Endothelial cell of umbilical vein (primary cell): Measurements from ENCODE around the gene THEM5. TPM values are rescaled to one million over a fixed set of nuclear protein-coding genes. Genes with fewer than 3 reads are reported as not detected.

Source experiments
- BruUV-seq: library from RNA; stranded (reverse); fragments of 400-500 nt; replicated peaks from 2 replicates; lab custom pipeline; 2021; lab: Mats Ljungman, UMichigan
- CTCF ChIA-PET: fragments of 300-600, 350-600 bp; sonication (Branson Sonifier 250); formaldehyde crosslinking; loops from one replicate; lab custom pipeline; 2021; ENCODE audit warnings: antibody characterized with exemption, inconsistent platforms; lab: Charles Lee
- POLR2A ChIA-PET: fragments of 300-600, 350-600 bp; sonication (Branson Sonifier 250); formaldehyde crosslinking; loops from one replicate; lab custom pipeline; 2021; ENCODE audit warnings: antibody characterized with exemption, inconsistent platforms; lab: Charles Lee
- DNase-seq: peaks from one replicate; pipeline ENCODE4 v3.0.0-alpha.2; 2011; ENCODE audit warnings: low read depth, low spot score
- FAIRE-seq: peaks from 2 replicates; lab custom pipeline; 2011; peaks lifted over from hg19 to GRCh38; lab: Jason Lieb, UNC
- H2AFZ ChIP-seq: 2 replicates; pipeline ENCODE4 v1.6.0; 2012; ENCODE audit warnings: low read depth, low read length, control low read depth, inconsistent platforms
- H3K27ac ChIP-seq: 2 replicates; pipeline ENCODE4 v1.5.1; 2011; ENCODE audit warnings: low read depth, mild to moderate bottlenecking, control low read depth, low read length, moderate library complexity; ENCODE audit not compliant: insufficient read depth
- H3K27me3 ChIP-seq, 2 experiments: 2 replicates each; pipeline versions ENCODE4 v1.6.0 to v1.6.1; 2011; ENCODE audit warnings: low read length in 2 of 2, mixed read lengths in 1 of 2; ENCODE audit not compliant: control insufficient read depth in 2 of 2, insufficient read depth in 2 of 2
- H3K36me3 ChIP-seq, 2 experiments: 2 replicates in 1 of 2; 3 replicates in 1 of 2; pipeline ENCODE4 v1.5.1; 2011; ENCODE audit warnings: low read length in 2 of 2, mild to moderate bottlenecking in 1 of 2, moderate library complexity in 1 of 2; ENCODE audit not compliant: control insufficient read depth in 2 of 2, insufficient read depth in 2 of 2; ENCODE audit errors: extremely low read depth in 1 of 2
- H3K4me1 ChIP-seq: 3 replicates; pipeline ENCODE4 v1.5.1; 2011; ENCODE audit warnings: mild to moderate bottlenecking, low read length; ENCODE audit not compliant: control insufficient read depth, insufficient read depth; ENCODE audit errors: extremely low read depth
- H3K4me2 ChIP-seq: 2 replicates; pipeline ENCODE4 v1.6.1; 2011; ENCODE audit warnings: low read length, control low read depth, mixed read lengths; ENCODE audit not compliant: insufficient read depth
- H3K4me3 ChIP-seq, 3 experiments: fragments of 200-600 bp in 1 of 3; sonication (generic), shearing (Covaris generic) in 1 of 3; replicated peaks in 1 of 3; 2 replicates each; pipeline ENCODE4 v1.5.1; 2011 to 2016; ENCODE audit warnings: control low read depth in 3 of 3, low read length in 3 of 3, mild to moderate bottlenecking in 2 of 3, inconsistent platforms in 1 of 3, low read depth in 1 of 3, moderate library complexity in 1 of 3; ENCODE audit not compliant: insufficient read depth in 1 of 3
- H3K79me2 ChIP-seq: 2 replicates; pipeline ENCODE4 v1.6.0; 2012; ENCODE audit warnings: low read length, inconsistent platforms; ENCODE audit not compliant: control insufficient read depth, insufficient read depth
- H3K9ac ChIP-seq: replicated peaks from 2 replicates; pipeline ENCODE3; 2011; ENCODE audit warnings: low read length, control low read depth; ENCODE audit not compliant: insufficient read depth; ENCODE audit errors: extremely low read depth
- H3K9me1 ChIP-seq: replicated peaks from 3 replicates; pipeline ENCODE4 v1.6.0; 2011; ENCODE audit warnings: mild to moderate bottlenecking, low read length; ENCODE audit not compliant: control insufficient read depth, insufficient read depth; ENCODE audit errors: extremely low read depth
- H3K9me3 ChIP-seq: replicated peaks from 2 replicates; pipeline ENCODE4 v1.5.1; 2012; ENCODE audit warnings: low read length, inconsistent platforms; ENCODE audit not compliant: control insufficient read depth, insufficient read depth
- H4K20me1 ChIP-seq: replicated peaks from 2 replicates; pipeline ENCODE3; 2011; ENCODE audit warnings: mild to moderate bottlenecking, low read length; ENCODE audit not compliant: control insufficient read depth, insufficient read depth; ENCODE audit errors: extremely low read depth
- EZH2 ChIP-seq: IDR thresholded peaks from 2 replicates; pipeline ENCODE4 v1.6.1; 2012; ENCODE audit warnings: borderline replicate concordance, low read depth, mild to moderate bottlenecking, moderate library complexity, low read length, inconsistent platforms; ENCODE audit not compliant: severe bottlenecking
- FOS ChIP-seq: IDR thresholded peaks from 2 replicates; pipeline ENCODE4 v1.6.1; 2011; ENCODE audit warnings: mild to moderate bottlenecking, low read length, moderate library complexity, borderline replicate concordance; ENCODE audit not compliant: insufficient read depth
- GATA2 ChIP-seq: IDR thresholded peaks from 2 replicates; pipeline ENCODE4 v1.7.0; 2011; ENCODE audit warnings: low read depth, mild to moderate bottlenecking, moderate library complexity, mixed read lengths, low read length; ENCODE audit not compliant: insufficient read length, insufficient read depth
- JUN ChIP-seq: IDR thresholded peaks from 2 replicates; pipeline ENCODE4 v1.6.1; 2011; ENCODE audit warnings: borderline replicate concordance, low read depth; ENCODE audit not compliant: insufficient read length, insufficient read depth
- MYC ChIP-seq: IDR thresholded peaks from one replicate; pipeline ENCODE4 v1.6.1; 2011; ENCODE audit warnings: mild to moderate bottlenecking, low read depth, low read length
- POLR2A ChIP-seq: IDR thresholded peaks from 2 replicates; pipeline ENCODE4 v1.6.1; 2012; ENCODE audit warnings: low read depth, mild to moderate bottlenecking, control low read depth, low read length
- POLR2AphosphoS5 ChIP-seq: IDR thresholded peaks from 2 replicates; pipeline ENCODE4 v1.6.1; 2012; ENCODE audit warnings: low read depth, mild to moderate bottlenecking, control low read depth, low read length, moderate library complexity; ENCODE audit not compliant: insufficient read depth
- dilution Hi-C: fragments of 300-500 bp; cut with MboI; formaldehyde crosslinking; loops from one replicate; pipeline ENCODE4 v1.15.0; 2019; ENCODE audit warnings: low sequenced_read_pairs; ENCODE audit not compliant: extremely low pct_ligation_motif_present
- intact Hi-C: fragments of 100-400 bp; cut with micrococcal nuclease; formaldehyde crosslinking; loops from one replicate; pipeline ENCODE4 v1.10.0; 2022
- polyA plus RNA-seq, 4 experiments: library from polyadenylated mRNA; depleted of rRNA in 3 of 4; stranded (reverse) in 3 of 4; unstranded in 1 of 4; fragments of >200 nt; gene quantifications; 2 replicates each; pipeline versions ENCODE4 v1.2.1 to v1.2.3, GENCODE V29; 2011 to 2012; ENCODE audit warnings: missing spikeins in 1 of 4
- total RNA-seq: library from RNA; stranded (reverse); gene quantifications from 2 replicates; pipeline ENCODE4 v1.2.3, GENCODE V29; 2021
- TF ChIP-seq, protein P1 (sequence below): IDR thresholded peaks from 2 replicates; pipeline ENCODE4 v1.6.1; 2011; ENCODE audit not compliant: insufficient read depth, insufficient read length
- TF ChIP-seq, protein P2 (sequence below), 2 donors: IDR thresholded peaks; 1 replicate in 1 of 2; 2 replicates in 1 of 2; pipeline ENCODE4 v1.5.1; 2011; ENCODE audit warnings: low read length in 2 of 2, mild to moderate bottlenecking in 2 of 2, moderate library complexity in 2 of 2, control low read depth in 1 of 2, inconsistent platforms in 1 of 2, low read depth in 1 of 2; ENCODE audit not compliant: insufficient read depth in 1 of 2; ENCODE audit errors: extremely low read depth in 1 of 2

Gene THEM5
- total and polyA plus RNA-seq, 2 donors (not counting 3 experiments of a cell fraction or from before 2014, with no cell fraction given): not detected

DNA sequence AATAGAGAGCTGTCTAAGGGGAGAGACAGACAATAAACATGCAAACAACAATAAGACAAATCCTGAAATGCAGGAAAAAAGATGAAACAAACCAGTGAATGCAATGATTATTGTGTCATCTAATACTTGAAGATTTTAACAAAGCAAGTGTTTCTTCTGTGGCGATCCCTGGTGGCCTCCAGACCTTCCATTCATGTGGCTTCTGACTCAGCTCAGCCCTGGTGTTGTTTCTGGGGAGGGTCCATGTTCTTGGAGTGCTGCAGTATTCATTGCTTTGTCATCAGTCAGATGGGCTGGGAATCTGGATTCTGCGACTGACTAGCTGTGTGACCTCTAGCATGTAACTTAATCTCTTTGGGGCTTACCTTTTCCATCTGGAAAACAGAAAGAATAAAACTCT lies 12.4 kb downstream of the THEM5 start:
- no peak overlapping the region for H3K27ac ChIP-seq
- DNase-seq (peak; percentile 66), FAIRE-seq (peak; percentile 99)
- no peak overlapping the region for H3K4me2 ChIP-seq
- H3K9me1 ChIP-seq: no peaks in the 10 kb centered on the region
- no peaks in the 10 kb centered on the region for H4K20me1 ChIP-seq
- no peak overlapping the region for H3K9ac ChIP-seq
- H3K9me3 ChIP-seq: no peaks in the 10 kb centered on the region
- BruUV-seq: no TSS peak
- ChIA-PET POLR2A (no interaction called here), CTCF (interaction anchor here (1.1 kb wide), 1 partner anchor 161 kb away, joined by 3 read pairs; no protein-coding TSS in a partner anchor)
- peaks cover 7 to 12% of the 10 kb centered on the region in 2 experiments for H3K27me3 ChIP-seq
- H2AFZ ChIP-seq: no peak overlapping the region
- intact Hi-C loops: loop anchor here (1.0 kb wide), 1 partner anchor 12 kb away; no protein-coding TSS in a partner anchor
- no peaks in the 10 kb centered on the region for H3K36me3 ChIP-seq
- dilution Hi-C loops: no loop called here
- H3K4me1 ChIP-seq: peaks cover 12% of the 10 kb centered on the region
- H3K79me2 ChIP-seq: no peaks in the 10 kb centered on the region
- no peak overlapping the region for H3K4me3 ChIP-seq
- peak; percentile 90 for TF ChIP-seq FOS
- TF ChIP-seq POLR2AphosphoS5: peak; percentile 43
- TF ChIP-seq MYC: no peak
- no peak for TF ChIP-seq POLR2A
- no peak for TF ChIP-seq EZH2
- no peak for TF ChIP-seq JUN

DNA sequence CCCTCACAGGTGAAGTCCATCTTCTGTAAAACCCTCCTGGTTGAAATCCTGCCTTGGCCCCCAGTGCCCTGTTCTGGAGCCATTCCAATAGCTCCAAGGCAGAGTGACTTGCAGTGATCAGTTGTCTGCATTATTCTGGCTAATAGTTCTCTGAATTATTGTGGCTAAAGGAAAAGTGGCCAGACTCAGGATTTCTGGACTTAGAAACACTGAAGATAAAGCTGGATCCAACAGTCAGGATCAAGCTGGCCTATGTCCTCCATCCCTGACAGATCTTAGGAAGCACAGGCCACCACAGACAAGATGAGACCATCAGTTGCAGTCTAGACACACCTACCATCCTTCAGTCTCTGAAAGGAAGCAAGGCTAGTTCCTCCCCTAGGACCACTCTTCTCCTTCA lies 13.1 kb downstream of the THEM5 start:
- intact Hi-C loops: no loop called here
- FAIRE-seq: peak; percentile 33

More for the DNA sequence above, 13.1 kb downstream of the THEM5 start:
- peaks cover 7 to 12% of the 10 kb centered on the region in 2 experiments for H3K27me3 ChIP-seq
- ChIA-PET POLR2A (no interaction called here), CTCF (interaction anchor here (1.1 kb wide), 1 partner anchor 162 kb away, joined by 3 read pairs; no protein-coding TSS in a partner anchor)
- DNase-seq: no peak
- H3K36me3 ChIP-seq: no peaks in the 10 kb centered on the region
- H2AFZ ChIP-seq: no peak overlapping the region
- no TSS peak for BruUV-seq
- no peak overlapping the region for H3K4me2 ChIP-seq
- H3K4me1 ChIP-seq: peaks cover 12% of the 10 kb centered on the region
- dilution Hi-C loops: no loop called here
- TF ChIP-seq JUN (no peak), GATA2 (no peak), POLR2A (no peak), EZH2 (no peak), MYC (no peak), POLR2AphosphoS5 (no peak), FOS (no peak)
- TF ChIP-seq, protein P1, sequence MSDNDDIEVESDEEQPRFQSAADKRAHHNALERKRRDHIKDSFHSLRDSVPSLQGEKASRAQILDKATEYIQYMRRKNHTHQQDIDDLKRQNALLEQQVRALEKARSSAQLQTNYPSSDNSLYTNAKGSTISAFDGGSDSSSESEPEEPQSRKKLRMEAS: no peak
- TF ChIP-seq, protein P2, sequence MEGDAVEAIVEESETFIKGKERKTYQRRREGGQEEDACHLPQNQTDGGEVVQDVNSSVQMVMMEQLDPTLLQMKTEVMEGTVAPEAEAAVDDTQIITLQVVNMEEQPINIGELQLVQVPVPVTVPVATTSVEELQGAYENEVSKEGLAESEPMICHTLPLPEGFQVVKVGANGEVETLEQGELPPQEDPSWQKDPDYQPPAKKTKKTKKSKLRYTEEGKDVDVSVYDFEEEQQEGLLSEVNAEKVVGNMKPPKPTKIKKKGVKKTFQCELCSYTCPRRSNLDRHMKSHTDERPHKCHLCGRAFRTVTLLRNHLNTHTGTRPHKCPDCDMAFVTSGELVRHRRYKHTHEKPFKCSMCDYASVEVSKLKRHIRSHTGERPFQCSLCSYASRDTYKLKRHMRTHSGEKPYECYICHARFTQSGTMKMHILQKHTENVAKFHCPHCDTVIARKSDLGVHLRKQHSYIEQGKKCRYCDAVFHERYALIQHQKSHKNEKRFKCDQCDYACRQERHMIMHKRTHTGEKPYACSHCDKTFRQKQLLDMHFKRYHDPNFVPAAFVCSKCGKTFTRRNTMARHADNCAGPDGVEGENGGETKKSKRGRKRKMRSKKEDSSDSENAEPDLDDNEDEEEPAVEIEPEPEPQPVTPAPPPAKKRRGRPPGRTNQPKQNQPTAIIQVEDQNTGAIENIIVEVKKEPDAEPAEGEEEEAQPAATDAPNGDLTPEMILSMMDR (IDR thresholded peaks at IDR 0.05; ENCODE audit: extremely low read depth in 1 of 2, insufficient read depth in 1 of 2, low read depth in 1 of 2, low read length in 2 of 2): no peak
- H4K20me1 ChIP-seq: no peaks in the 10 kb centered on the region
- no peaks in the 10 kb centered on the region for H3K79me2 ChIP-seq
- no peak overlapping the region for H3K4me3 ChIP-seq
- H3K27ac ChIP-seq: no peak overlapping the region
- no peak overlapping the region for H3K9ac ChIP-seq
- H3K9me3 ChIP-seq: no peaks in the 10 kb centered on the region
- H3K9me1 ChIP-seq: no peaks in the 10 kb centered on the region
